ENCODE data around the gene TOX3.
A peak's percentile ranks its signal among the peaks of the same experiment; 100 is the strongest.

TOX3 gene

DNA sequence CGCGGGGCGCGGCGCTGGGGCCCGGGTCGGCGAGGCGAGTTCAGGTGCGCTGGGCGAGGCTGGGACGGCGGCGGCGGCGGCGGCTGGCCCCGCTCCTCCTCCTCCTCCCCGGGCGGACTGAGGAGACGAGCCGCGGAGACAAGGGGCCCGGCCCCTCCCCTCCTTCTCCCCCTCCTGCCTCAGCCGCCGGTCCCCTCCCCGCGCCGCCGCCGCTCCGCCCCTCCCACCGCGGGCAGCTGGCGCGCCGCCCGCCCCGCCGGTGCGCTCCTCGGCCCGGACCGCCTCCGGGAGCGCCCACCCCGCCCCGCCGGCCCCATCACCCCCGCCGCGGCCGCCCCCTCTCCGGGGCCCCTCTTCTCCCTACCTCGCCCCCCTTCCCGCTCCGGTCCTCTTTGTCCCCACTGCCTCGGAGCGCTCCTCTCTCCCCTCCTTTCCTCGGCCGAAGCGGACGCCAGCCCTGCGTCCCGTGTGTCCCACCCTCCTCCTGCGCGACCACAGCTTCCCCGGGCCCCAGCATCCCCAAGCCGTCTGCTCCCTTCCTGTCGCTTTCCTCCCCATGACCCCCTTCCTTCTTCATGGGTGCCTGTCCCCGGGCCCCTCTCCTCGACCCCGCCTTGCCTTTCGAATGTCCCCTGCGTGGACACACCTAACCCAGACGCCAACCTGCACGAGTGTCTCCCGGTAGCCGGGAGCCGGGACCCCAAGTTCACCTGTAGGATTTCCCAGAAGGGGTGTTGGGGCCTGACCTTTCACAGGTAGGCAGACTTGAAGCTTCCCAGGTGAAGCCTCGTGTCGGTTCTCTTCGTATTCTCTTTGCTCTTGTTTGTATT, at the start of gene TOX3:
TOX3 (minus strand) TSS at position 140 of the 830 bp plus-strand sequence. CDS start 420 bp downstream, outside the sequence.
- no peak within 1 kb of the TSS for H3K27ac ChIP-seq (ENCODE audit: low read depth, low read length)
- no peaks in the 10 kb centered on the region for H3K36me3 ChIP-seq (ENCODE audit: control insufficient read depth, insufficient read depth, low read length)
- no peaks in the 10 kb centered on the region for H3K4me1 ChIP-seq (ENCODE audit: control insufficient read depth, insufficient read depth, low read length)
- no peak within 1 kb of the TSS for H3K9ac ChIP-seq (ENCODE audit: low read length)
- H3K27me3 ChIP-seq (ENCODE audit: control insufficient read depth, insufficient read depth, low read length), result no peaks in the 10 kb centered on the region
- H3K4me3 ChIP-seq (ENCODE audit: low read length), result peak within 1 kb of the TSS; percentile 70

DNA sequence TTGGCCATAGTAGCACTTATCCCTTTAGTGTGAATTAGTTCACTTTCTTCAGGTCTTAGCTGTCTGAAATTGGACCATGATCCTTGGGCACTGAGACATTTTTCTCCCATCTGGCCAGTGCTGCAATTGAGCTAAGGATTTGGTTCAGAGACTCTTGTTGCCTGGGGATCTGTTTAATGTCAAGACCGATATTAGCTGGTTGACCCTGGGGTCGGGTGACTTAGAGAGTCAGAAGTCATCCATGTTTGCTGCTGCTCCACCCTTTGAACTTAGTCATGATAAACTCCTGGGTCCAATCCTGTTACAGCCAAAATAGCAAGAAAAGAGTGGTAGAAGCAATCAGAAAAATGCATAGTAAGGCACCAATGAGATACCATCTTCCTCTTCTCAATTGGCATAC, 45.8 kb upstream of the TOX3 start:
- H3K9ac ChIP-seq (ENCODE audit: low read length), result no peak overlapping the region
- H3K27ac ChIP-seq (ENCODE audit: low read depth, low read length), result no peak overlapping the region
- no peaks in the 10 kb centered on the region for H3K27me3 ChIP-seq (ENCODE audit: control insufficient read depth, insufficient read depth, low read length)
- peaks cover 2% of the 10 kb centered on the region for H3K4me1 ChIP-seq (ENCODE audit: control insufficient read depth, insufficient read depth, low read length)
- H3K4me3 ChIP-seq (ENCODE audit: low read length), result no peak overlapping the region
- no peaks in the 10 kb centered on the region for H3K36me3 ChIP-seq (ENCODE audit: control insufficient read depth, insufficient read depth, low read length)

DNA sequence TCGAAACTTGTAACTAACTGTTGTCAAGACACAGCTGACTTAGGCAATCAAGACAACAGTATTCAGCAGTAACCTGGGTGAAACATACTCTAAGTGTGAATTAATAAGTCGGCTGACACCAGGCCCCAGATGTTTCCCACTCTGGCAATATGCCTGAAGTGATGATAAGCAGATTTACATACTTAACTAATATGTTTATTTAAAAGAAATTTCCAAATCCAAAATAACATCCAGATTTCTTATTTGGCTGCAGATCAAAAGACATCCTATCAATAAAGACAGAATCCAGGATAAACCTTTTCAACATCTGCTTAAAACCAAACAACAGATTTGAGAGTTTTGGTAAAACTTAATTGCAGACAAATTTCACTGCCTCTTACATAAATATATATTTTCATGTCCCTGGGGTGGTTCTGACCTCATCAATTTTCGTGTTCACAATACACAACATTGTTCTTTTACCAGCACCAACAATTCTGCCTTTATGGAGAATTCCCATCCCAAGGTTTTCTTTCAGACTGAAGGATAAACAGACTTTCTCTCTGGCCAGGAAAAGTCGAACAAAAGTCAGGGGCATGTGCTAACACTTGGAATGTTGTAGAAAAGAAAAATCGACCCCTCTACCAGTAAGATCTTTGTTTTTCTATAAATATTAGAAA, 45.1 kb upstream of the TOX3 start:
- H3K27me3 ChIP-seq (ENCODE audit: control insufficient read depth, insufficient read depth, low read length), result no peaks in the 10 kb centered on the region
- H3K4me1 ChIP-seq (ENCODE audit: control insufficient read depth, insufficient read depth, low read length), result no peaks in the 10 kb centered on the region
- no peaks in the 10 kb centered on the region for H3K36me3 ChIP-seq (ENCODE audit: control insufficient read depth, insufficient read depth, low read length)
- no peak overlapping the region for H3K27ac ChIP-seq (ENCODE audit: low read depth, low read length)
- no peak overlapping the region for H3K9ac ChIP-seq (ENCODE audit: low read length)
- H3K4me3 ChIP-seq (ENCODE audit: low read length), result no peak overlapping the region

DNA sequence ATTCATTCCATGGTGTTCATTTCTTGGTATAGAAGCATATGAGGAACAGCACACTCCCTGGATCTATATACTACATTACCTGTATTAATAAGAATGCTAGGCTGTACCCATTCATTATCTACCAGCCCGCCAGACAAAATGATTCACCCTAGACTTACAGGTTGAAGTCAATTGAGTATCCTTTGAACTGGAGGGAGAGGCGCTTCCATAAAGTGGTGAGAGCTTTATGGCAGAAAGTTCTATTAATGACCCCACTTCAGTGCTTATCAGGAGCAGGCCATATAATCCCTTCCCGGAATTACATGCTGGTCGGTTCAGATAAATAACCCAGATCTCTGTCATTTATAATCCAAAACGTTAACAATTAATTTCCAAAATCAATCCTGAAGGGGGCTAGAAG, 44.5 kb upstream of the TOX3 start:
- Histone ChIP-seq H3K27ac (ENCODE audit: low read depth, low read length) (no peak overlapping the region), H3K36me3 (ENCODE audit: control insufficient read depth, insufficient read depth, low read length) (no peaks in the 10 kb centered on the region), H3K9ac (ENCODE audit: low read length) (no peak overlapping the region), H3K4me1 (ENCODE audit: control insufficient read depth, insufficient read depth, low read length) (no peaks in the 10 kb centered on the region), H3K4me3 (ENCODE audit: low read length) (no peak overlapping the region), H3K27me3 (ENCODE audit: control insufficient read depth, insufficient read depth, low read length) (no peaks in the 10 kb centered on the region)

DNA sequence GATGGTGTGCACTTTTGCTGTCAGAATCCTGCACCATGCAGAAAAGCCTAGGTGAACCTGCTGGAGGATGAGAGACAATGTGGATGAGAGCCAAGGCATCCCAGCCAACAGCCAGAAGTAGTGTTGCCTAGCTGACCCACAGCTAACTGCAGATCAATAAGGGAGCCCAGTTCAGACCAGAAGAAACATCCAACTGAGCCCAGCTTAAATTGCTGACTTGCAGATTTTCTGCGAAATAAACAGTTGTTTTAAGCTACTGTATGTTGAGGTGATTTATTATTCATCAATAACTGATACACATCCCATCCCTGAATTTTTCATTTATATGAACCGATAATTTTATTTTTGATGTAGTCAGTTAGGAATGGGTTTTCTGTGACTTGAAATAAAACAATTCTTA, 39.2 kb upstream of the TOX3 start:
- Histone ChIP-seq H3K4me3 (ENCODE audit: low read length) (no peak overlapping the region), H3K27ac (ENCODE audit: low read depth, low read length) (no peak overlapping the region), H3K27me3 (ENCODE audit: control insufficient read depth, insufficient read depth, low read length) (no peaks in the 10 kb centered on the region), H3K36me3 (ENCODE audit: control insufficient read depth, insufficient read depth, low read length) (no peaks in the 10 kb centered on the region), H3K4me1 (ENCODE audit: control insufficient read depth, insufficient read depth, low read length) (no peaks in the 10 kb centered on the region), H3K9ac (ENCODE audit: low read length) (no peak overlapping the region)

DNA sequence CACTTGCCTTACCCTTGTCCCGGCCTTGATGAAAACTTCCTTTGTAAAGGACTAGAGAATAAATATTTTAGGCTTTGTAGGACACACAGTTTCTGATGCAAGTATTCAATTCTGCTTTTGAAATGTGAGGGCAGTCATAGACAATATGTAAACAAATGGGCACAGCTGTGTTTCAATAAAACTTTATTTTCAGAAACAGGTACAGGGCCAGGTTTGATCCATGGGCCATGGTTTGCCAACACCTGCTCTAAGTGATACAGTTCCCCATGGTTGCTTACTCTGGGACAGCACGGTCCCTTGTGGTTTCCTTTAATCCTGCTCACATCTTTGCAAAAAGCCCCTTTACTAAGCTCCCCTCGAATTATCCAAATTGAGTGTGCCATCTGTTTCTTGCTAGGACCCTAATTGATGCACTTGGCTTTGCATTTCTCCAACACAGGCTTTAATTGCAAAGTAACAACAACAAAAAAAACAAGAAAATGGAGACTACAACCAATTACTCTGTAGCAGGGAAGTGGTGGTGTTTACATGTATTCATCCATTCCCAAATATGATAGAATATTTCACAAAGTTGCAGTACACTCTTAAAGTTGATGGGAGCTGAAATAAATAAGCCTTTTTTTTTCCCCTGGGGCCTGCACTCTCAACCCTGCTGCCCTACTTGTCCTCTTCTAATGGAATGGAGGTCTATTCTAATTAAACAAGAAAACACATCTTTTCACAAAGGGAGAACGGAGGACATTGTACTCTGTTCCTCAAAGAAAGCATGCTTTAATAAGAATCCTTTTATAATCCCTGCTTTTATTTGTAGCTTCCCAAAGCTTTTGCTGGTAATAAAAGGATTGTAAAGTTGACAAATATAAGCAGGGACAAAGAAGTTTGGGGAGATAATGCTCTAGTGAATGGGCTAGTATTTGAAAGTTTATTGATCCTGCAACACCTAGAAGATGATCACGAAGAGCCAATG, 37.7 kb upstream of the TOX3 start:
- Histone ChIP-seq H3K27me3 (ENCODE audit: control insufficient read depth, insufficient read depth, low read length) (no peaks in the 10 kb centered on the region), H3K4me3 (ENCODE audit: low read length) (no peak overlapping the region), H3K36me3 (ENCODE audit: control insufficient read depth, insufficient read depth, low read length) (no peaks in the 10 kb centered on the region), H3K4me1 (ENCODE audit: control insufficient read depth, insufficient read depth, low read length) (no peaks in the 10 kb centered on the region), H3K9ac (ENCODE audit: low read length) (no peak overlapping the region), H3K27ac (ENCODE audit: low read depth, low read length) (no peak overlapping the region)

DNA sequence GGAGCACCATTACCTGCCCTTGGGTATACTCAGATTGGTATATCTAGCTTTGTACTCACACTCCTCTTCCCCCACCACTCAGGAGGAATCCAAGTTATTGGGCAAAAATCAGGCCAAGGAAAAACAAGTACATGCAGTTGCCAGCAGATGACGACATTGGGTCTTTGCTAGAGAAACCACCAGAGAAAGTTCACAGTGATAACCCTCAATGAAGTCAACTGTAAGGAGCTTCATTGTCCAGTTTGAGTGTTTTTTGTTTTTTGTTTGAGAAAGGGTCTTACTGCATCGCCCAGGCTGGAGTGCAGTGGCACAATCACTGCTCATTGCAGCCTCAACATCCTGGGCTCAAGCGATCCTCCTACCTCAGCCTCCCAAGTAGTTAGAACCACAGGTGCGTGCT, 34.6 kb upstream of the TOX3 start:
- Histone ChIP-seq H3K27ac (ENCODE audit: low read depth, low read length) (no peak overlapping the region), H3K4me1 (ENCODE audit: control insufficient read depth, insufficient read depth, low read length) (no peaks in the 10 kb centered on the region), H3K9ac (ENCODE audit: low read length) (no peak overlapping the region), H3K36me3 (ENCODE audit: control insufficient read depth, insufficient read depth, low read length) (no peaks in the 10 kb centered on the region), H3K27me3 (ENCODE audit: control insufficient read depth, insufficient read depth, low read length) (no peaks in the 10 kb centered on the region), H3K4me3 (ENCODE audit: low read length) (no peak overlapping the region)

DNA sequence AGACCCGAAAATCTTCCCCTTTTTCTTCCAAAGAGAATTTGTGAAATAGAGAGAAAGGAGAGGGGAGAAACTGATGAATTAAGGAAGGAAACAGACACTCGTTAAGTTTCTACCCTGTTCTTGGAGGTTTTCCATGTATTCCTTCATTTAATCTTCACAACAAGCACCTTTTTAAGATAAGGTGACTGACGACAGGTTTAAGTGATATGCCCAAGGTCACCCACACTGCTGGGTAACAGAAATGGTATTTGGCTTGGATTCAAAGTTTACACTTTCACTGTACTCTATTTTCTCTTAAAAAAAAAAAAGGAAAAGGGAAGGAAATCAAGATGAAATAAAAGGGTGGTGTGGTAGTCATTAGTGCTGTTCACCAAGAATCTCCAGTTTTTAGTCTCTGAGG, 33.5 kb upstream of the TOX3 start:
- no peak overlapping the region for H3K27ac ChIP-seq (ENCODE audit: low read depth, low read length)
- H3K4me1 ChIP-seq (ENCODE audit: control insufficient read depth, insufficient read depth, low read length), result no peaks in the 10 kb centered on the region
- H3K9ac ChIP-seq (ENCODE audit: low read length), result no peak overlapping the region
- H3K27me3 ChIP-seq (ENCODE audit: control insufficient read depth, insufficient read depth, low read length), result no peaks in the 10 kb centered on the region
- H3K4me3 ChIP-seq (ENCODE audit: low read length), result no peak overlapping the region
- H3K36me3 ChIP-seq (ENCODE audit: control insufficient read depth, insufficient read depth, low read length), result no peaks in the 10 kb centered on the region

DNA sequence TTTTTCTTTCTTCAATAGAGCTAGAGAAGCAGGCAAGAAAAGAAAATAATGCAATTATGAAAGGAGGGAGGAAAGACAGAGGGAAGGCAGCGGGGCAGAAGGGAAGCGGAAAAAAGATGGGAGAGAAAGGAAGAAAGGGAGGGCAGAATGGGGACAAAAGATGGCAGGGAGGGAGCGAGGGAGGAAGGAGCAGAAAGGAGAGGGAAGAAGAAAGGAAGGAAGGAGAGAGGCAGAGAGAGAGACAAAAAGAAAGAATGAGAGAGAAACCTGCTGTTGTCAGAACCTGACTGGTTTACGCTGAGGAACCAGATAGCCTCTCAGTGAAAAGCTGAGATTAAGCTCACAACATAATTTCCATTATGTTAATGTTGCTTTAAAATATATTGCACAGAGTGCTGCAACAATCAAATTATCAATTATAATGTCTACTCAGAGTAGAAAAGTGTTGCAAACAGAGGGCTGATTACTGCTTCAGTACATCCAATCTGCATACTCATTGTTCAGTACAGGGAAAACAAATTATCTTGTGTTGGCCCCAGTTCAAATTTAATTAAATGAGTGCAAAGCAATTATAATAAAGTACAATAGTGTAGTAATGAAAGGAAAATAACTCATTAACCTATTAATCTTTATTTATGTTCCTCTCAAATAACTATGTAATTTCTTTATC, 32.0 kb upstream of the TOX3 start:
- H3K27ac ChIP-seq (ENCODE audit: low read depth, low read length), result no peak overlapping the region
- no peak overlapping the region for H3K9ac ChIP-seq (ENCODE audit: low read length)
- no peaks in the 10 kb centered on the region for H3K27me3 ChIP-seq (ENCODE audit: control insufficient read depth, insufficient read depth, low read length)
- no peaks in the 10 kb centered on the region for H3K4me1 ChIP-seq (ENCODE audit: control insufficient read depth, insufficient read depth, low read length)
- no peak overlapping the region for H3K4me3 ChIP-seq (ENCODE audit: low read length)
- no peaks in the 10 kb centered on the region for H3K36me3 ChIP-seq (ENCODE audit: control insufficient read depth, insufficient read depth, low read length)

DNA sequence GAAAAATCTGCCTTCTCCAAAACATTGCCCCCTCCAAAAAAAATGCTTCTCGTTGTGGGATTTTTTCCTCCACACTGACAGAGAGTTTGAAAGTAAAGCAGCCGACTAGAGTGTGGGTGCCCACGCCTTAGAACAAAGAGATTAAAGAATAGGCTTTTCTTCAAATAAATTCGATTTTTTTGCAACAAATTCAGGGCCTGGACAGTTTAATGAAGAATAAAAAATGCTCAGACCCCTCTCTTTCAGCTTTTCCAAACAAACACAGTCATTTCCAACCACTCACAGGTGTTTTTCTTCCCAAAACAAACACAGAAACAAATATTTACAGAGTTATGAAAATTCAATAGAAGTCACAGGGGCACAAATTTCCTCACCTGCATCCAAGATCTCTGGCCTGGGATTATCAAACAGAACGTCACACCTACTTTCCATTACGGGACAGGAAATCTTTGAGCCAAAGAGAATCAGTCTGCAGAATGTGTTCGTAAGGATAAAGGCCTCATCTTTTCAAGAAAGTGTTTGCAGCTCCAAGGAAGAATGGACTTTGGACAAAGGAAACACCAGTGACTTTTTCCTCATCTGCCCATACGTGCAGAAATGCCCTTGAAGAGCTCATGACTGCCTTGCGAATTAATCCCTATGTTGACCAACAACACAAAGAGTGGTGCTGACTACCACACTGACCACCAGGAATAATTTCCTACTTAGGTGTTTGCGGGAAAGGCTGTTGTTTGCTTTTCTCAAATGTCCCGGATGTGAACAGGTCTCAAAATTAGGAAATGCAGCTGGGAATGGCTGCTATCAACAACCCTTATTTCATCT, 31.3 kb upstream of the TOX3 start:
- Histone ChIP-seq H3K4me3 (ENCODE audit: low read length) (no peak overlapping the region), H3K27ac (ENCODE audit: low read depth, low read length) (no peak overlapping the region), H3K36me3 (ENCODE audit: control insufficient read depth, insufficient read depth, low read length) (no peaks in the 10 kb centered on the region), H3K4me1 (ENCODE audit: control insufficient read depth, insufficient read depth, low read length) (no peaks in the 10 kb centered on the region), H3K27me3 (ENCODE audit: control insufficient read depth, insufficient read depth, low read length) (no peaks in the 10 kb centered on the region), H3K9ac (ENCODE audit: low read length) (no peak overlapping the region)

DNA sequence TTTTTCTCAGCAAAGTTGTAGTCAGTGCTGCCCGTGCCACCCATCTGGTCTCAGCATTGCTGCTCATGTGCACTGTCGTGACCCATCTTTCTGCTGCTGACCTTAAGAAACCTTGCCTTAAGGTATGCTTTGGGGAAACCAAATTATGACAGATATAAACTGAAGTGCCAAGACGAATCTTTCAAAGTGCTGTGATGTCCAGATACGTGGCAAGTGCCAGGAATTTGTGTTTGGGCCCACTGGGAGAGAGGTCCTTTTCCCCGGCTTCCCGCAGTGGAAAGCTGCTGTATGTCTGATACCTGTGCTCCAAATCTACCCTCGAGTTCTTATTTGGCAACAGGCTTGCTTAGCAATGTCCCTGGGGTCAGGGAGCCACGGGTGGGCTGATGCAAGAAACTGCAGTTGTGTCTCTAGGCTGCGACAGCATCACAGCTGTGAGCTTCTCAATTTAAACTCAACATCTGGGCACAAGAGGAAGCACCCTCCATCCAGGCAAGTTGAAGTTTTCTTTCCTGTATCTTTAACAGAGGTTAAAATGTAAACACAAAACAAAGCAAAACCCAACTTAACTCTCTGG, 30.3 kb upstream of the TOX3 start:
- no peak overlapping the region for H3K4me3 ChIP-seq (ENCODE audit: low read length)
- H3K27me3 ChIP-seq (ENCODE audit: control insufficient read depth, insufficient read depth, low read length), result no peaks in the 10 kb centered on the region
- no peaks in the 10 kb centered on the region for H3K4me1 ChIP-seq (ENCODE audit: control insufficient read depth, insufficient read depth, low read length)
- H3K36me3 ChIP-seq (ENCODE audit: control insufficient read depth, insufficient read depth, low read length), result no peaks in the 10 kb centered on the region
- no peak overlapping the region for H3K9ac ChIP-seq (ENCODE audit: low read length)
- no peak overlapping the region for H3K27ac ChIP-seq (ENCODE audit: low read depth, low read length)

Data from rectal smooth muscle tissue (tissue), 1 donor.